B cell (primary cell): ENCODE measurements around the gene ATCAY. TPM values are rescaled to one million over a fixed set of nuclear protein-coding genes. Genes with fewer than 3 reads are reported as not detected.
A peak's percentile ranks its signal among the peaks of the same experiment; 100 is the strongest.

Experiments used
- ATAC-seq: fragments of 200-7000 bp; cut with Tn5 transposase; one replicate; pipeline ENCODE4 v1.10.0; 2021; ENCODE audit warnings: low read depth, mild to moderate bottlenecking, moderate number of reproducible peaks, moderate library complexity
- CTCF ChIA-PET: fragments of 350-600 bp; sonication (Branson Sonifier 250); formaldehyde crosslinking; loops from one replicate; lab custom pipeline; 2021; ENCODE audit warnings: antibody characterized with exemption, inconsistent platforms; lab: Charles Lee
- POLR2A ChIA-PET: fragments of 350-600 bp; sonication (Branson Sonifier 250); formaldehyde crosslinking; loops from one replicate; lab custom pipeline; 2021; ENCODE audit warnings: antibody characterized with exemption; lab: Charles Lee
- DNase-seq: peaks from one replicate; pipeline ENCODE4 v3.0.0; 2013
- H2AFZ ChIP-seq: 2 replicates; pipeline ENCODE4 v1.6.1; 2012; ENCODE audit warnings: mild to moderate bottlenecking, low read depth, low read length; ENCODE audit not compliant: insufficient read depth, poor library complexity, severe bottlenecking
- H3K27ac ChIP-seq, 2 donors: 1 replicate in 1 of 2; 2 replicates in 1 of 2; pipeline ENCODE4 v1.5.1; 2012 to 2013; ENCODE audit warnings: low read length in 2 of 2, mild to moderate bottlenecking in 2 of 2, moderate library complexity in 1 of 2
- H3K27me3 ChIP-seq, 4 experiments: fragments of 200-600 bp in 1 of 4; sonication (generic) in 1 of 4; replicated peaks in 1 of 4; 1 replicate in 2 of 4; 2 replicates in 2 of 4; pipeline versions ENCODE4 v1.6.1 to v1.7.0; 2013 to 2016; ENCODE audit warnings: low read length in 3 of 4, mild to moderate bottlenecking in 2 of 4, mixed read lengths in 1 of 4, moderate library complexity in 1 of 4; ENCODE audit not compliant: insufficient read depth in 4 of 4, control insufficient read depth in 3 of 4; ENCODE audit errors: control extremely low read depth in 1 of 4
- H3K36me3 ChIP-seq, 2 experiments: replicated peaks in 1 of 2; 1 replicate in 1 of 2; 2 replicates in 1 of 2; pipeline versions ENCODE4 v1.6.1 to v1.7.1; 2013; ENCODE audit warnings: low read length in 1 of 2; ENCODE audit not compliant: insufficient read depth in 2 of 2, control insufficient read depth in 1 of 2; ENCODE audit errors: control extremely low read depth in 1 of 2, extremely low read depth in 1 of 2
- H3K4me1 ChIP-seq, 2 donors: fragments of 200-600 bp in 1 of 2; sonication (generic) in 1 of 2; 1 replicate in 1 of 2; 2 replicates in 1 of 2; pipeline versions ENCODE4 v1.5.1 to v1.6.1; 2013 to 2017; ENCODE audit warnings: low read length in 2 of 2; ENCODE audit not compliant: control insufficient read depth in 2 of 2, insufficient read depth in 2 of 2
- H3K4me2 ChIP-seq: replicated peaks from 2 replicates; pipeline ENCODE3; 2012; ENCODE audit warnings: mild to moderate bottlenecking, low read depth, low read length; ENCODE audit not compliant: poor library complexity, severe bottlenecking
- H3K4me3 ChIP-seq, 5 experiments: fragments of 200-600 bp in 1 of 5; sonication (generic) in 1 of 5; 1 replicate in 3 of 5; 2 replicates in 2 of 5; pipeline versions ENCODE4 v1.5.1 to v1.7.0; 2011 to 2016; ENCODE audit warnings: low read length in 4 of 5, mild to moderate bottlenecking in 4 of 5, low read depth in 2 of 5, control low read depth in 1 of 5, moderate library complexity in 1 of 5; ENCODE audit not compliant: insufficient read depth in 1 of 5; ENCODE audit errors: control extremely low read depth in 1 of 5, extremely low read depth in 1 of 5
- H3K79me2 ChIP-seq: fragments of 200-600 bp; sonication (generic); one replicate; pipeline ENCODE4 v1.6.0; 2016; ENCODE audit warnings: low read length; ENCODE audit not compliant: control insufficient read depth, insufficient read depth
- H3K9ac ChIP-seq: fragments of 200-600 bp; sonication (generic); 2 replicates; pipeline ENCODE4 v1.6.1; 2017; ENCODE audit warnings: mild to moderate bottlenecking, low read length, moderate library complexity
- H3K9me3 ChIP-seq, 3 donors: one replicate each; pipeline versions ENCODE4 v1.6.1 to v1.7.1; 2013; ENCODE audit warnings: low read length in 2 of 3; ENCODE audit not compliant: control insufficient read depth in 2 of 3, insufficient read depth in 1 of 3; ENCODE audit errors: control extremely low read depth in 1 of 3
- H4K20me1 ChIP-seq: 2 replicates; pipeline ENCODE4 v1.6.0; 2012; ENCODE audit warnings: mild to moderate bottlenecking, low read length; ENCODE audit not compliant: insufficient read depth, control insufficient read depth, poor library complexity, severe bottlenecking
- H3K27ac Mint-ChIP-seq: one replicate; pipeline ENCODE4 v1.8.0; 2021; ENCODE audit warnings: mixed read lengths
- H3K27me3 Mint-ChIP-seq: one replicate; pipeline ENCODE4 v1.8.0; 2021; ENCODE audit warnings: mixed read lengths
- H3K4me1 Mint-ChIP-seq: one replicate; pipeline ENCODE4 v1.8.0; 2021; ENCODE audit warnings: mixed read lengths
- H3K4me3 Mint-ChIP-seq: one replicate; pipeline ENCODE4 v1.8.0; 2021; ENCODE audit warnings: mixed read lengths
- H3K9me3 Mint-ChIP-seq: one replicate; pipeline ENCODE4 v1.8.0; 2022; ENCODE audit warnings: mixed read lengths; ENCODE audit not compliant: insufficient read depth
- CTCF ChIP-seq: fragments of 200-600 bp; IDR thresholded peaks from one replicate; pipeline ENCODE4 v1.8.0; 2022; ENCODE audit warnings: antibody characterized with exemption, mild to moderate bottlenecking
- EZH2 ChIP-seq: IDR thresholded peaks from 2 replicates; pipeline ENCODE4 v1.6.1; 2012; ENCODE audit warnings: borderline replicate concordance, low read depth, mild to moderate bottlenecking, moderate library complexity, low read length; ENCODE audit not compliant: insufficient read depth, poor library complexity, severe bottlenecking
- WGBS: methylation state at CpG from one replicate; pipeline ENCODE4 v1.1.5; 2013; ENCODE audit warnings: missing lambda C conversion rate; ENCODE audit not compliant: insufficient coverage; 5-methylcytosine and 5-hydroxymethylcytosine counted together
- intact Hi-C: fragments of 100-400 bp; cut with micrococcal nuclease; formaldehyde crosslinking; loops from one replicate; pipeline ENCODE4 v1.10.0; 2022
- polyA plus RNA-seq: library from polyadenylated mRNA; depleted of rRNA; stranded (reverse); fragments of >200 nt; gene quantifications from 2 replicates; pipeline ENCODE4 v1.2.3, GENCODE V29; 2012
- total RNA-seq, 2 donors: library from RNA; stranded (reverse); fragments of 120-200 nt in 1 of 2; gene quantifications; 1 replicate in 1 of 2; 2 replicates in 1 of 2; pipeline versions ENCODE4 v1.2.3 to v1.2.4, GENCODE V29; 2013 to 2022

The ATCAY gene
- total and polyA plus RNA-seq, 2 donors (not counting 1 experiment from before 2014, with no cell fraction given), result not detected

- H3K27ac Mint-ChIP-seq, result no peak overlapping the region
- intact Hi-C loops, result no loop called here
- no peak overlapping the region for H3K4me3 Mint-ChIP-seq
- Histone ChIP-seq H3K4me2 (no peak overlapping the region), H3K4me3 (no peak overlapping the region), H2AFZ (no peak overlapping the region), H3K36me3 (no peaks in the 10 kb centered on the region), H3K79me2 (no peaks in the 10 kb centered on the region), H3K27ac (no peak overlapping the region), H3K27me3 (peaks cover 0 to 4% (median 0%) of the 10 kb centered on the region in 4 experiments), H4K20me1 (no peaks in the 10 kb centered on the region), H3K4me1 (no peaks in the 10 kb centered on the region), H3K9me3 (peaks cover 0 to 20% (median 4%) of the 10 kb centered on the region in 3 donors), H3K9ac (no peak overlapping the region)
- H3K4me1 Mint-ChIP-seq, result no peaks in the 10 kb centered on the region
- peaks cover 9% of the 10 kb centered on the region for H3K27me3 Mint-ChIP-seq
- DNase-seq (no peak), ATAC-seq (no peak)
- ChIA-PET CTCF (no interaction called here), POLR2A (no interaction called here)
- H3K9me3 Mint-ChIP-seq, result no peaks in the 10 kb centered on the region
- TF ChIP-seq CTCF (no peak), EZH2 (no peak)
- WGBS, result 100% methylated on average over 2 of the region's 3 CpGs
These were observed 17.9 kb downstream of the ATCAY start for GRCh38 chr19:3898426-3898825.

- H3K36me3 ChIP-seq, result no peaks in the 10 kb centered on the region
- H3K9ac ChIP-seq, result no peak overlapping the region
- intact Hi-C loops, result no loop called here
- no peak overlapping the region for H3K27ac ChIP-seq
- no peaks in the 10 kb centered on the region for H3K9me3 Mint-ChIP-seq
- H3K27me3 ChIP-seq, result peaks cover 0 to 4% (median 0%) of the 10 kb centered on the region in 4 experiments
- H3K4me3 Mint-ChIP-seq, result no peak overlapping the region
- no peaks in the 10 kb centered on the region for H3K4me1 ChIP-seq
- H3K27me3 Mint-ChIP-seq, result peaks cover 9% of the 10 kb centered on the region
- H3K4me3 ChIP-seq, result no peak overlapping the region
- TF ChIP-seq CTCF (no peak), EZH2 (no peak)
- peak overlapping the region; percentile 20 for H3K27ac Mint-ChIP-seq
- no peaks in the 10 kb centered on the region for H3K4me1 Mint-ChIP-seq
- no peak overlapping the region for H3K4me2 ChIP-seq
- no peaks in the 10 kb centered on the region for H4K20me1 ChIP-seq
- DNase-seq (no peak), ATAC-seq (no peak)
- ChIA-PET CTCF (interaction anchor here (0.6 kb wide), 1 partner anchor 1097 kb away, joined by 3 read pairs; no protein-coding TSS in a partner anchor), POLR2A (no interaction called here)
- no peaks in the 10 kb centered on the region for H3K79me2 ChIP-seq
- peaks cover 0 to 24% (median 4%) of the 10 kb centered on the region in 3 donors for H3K9me3 ChIP-seq
- 92% methylated on average over 17 of the region's 18 CpGs for WGBS
- no peak overlapping the region for H2AFZ ChIP-seq
These were observed 19.2 kb downstream of the ATCAY start for GRCh38 chr19:3899531-3900294.
